ENCODE data around the gene SKIC8.

SKIC8 gene

GRCh38 chr15:78291052-78291451 is 8.4 kb downstream of the SKIC8 start:
- TF ChIP-seq FOXP2 (optimal IDR thresholded peaks at IDR 0.05; ENCODE audit: borderline replicate concordance, extremely low read depth, extremely low read length, insufficient read depth), result no peak
- no peak for TF ChIP-seq SIN3A (IDR thresholded peaks at IDR 0.05; ENCODE audit: borderline replicate concordance, insufficient read depth, low read length)
- no peak for TF ChIP-seq REST (IDR thresholded peaks at IDR 0.05; ENCODE audit: insufficient read depth in 1 of 2, low read depth in 2 of 2, low read length in 2 of 2)

GRCh38 chr15:78290222-78290621 is 9.2 kb downstream of the SKIC8 start:
- TF ChIP-seq POLR2AphosphoS5 (IDR thresholded peaks at IDR 0.05; ENCODE audit: low read depth, low read length) (no peak), SIN3A (IDR thresholded peaks at IDR 0.05; ENCODE audit: borderline replicate concordance, insufficient read depth, low read length) (no peak), TAF1 (IDR thresholded peaks at IDR 0.05; ENCODE audit: borderline replicate concordance, insufficient read depth, low read length) (no peak), FOXP2 (optimal IDR thresholded peaks at IDR 0.05; ENCODE audit: borderline replicate concordance, extremely low read depth, extremely low read length, insufficient read depth) (no peak), REST (IDR thresholded peaks at IDR 0.05; ENCODE audit: insufficient read depth in 1 of 2, low read depth in 2 of 2, low read length in 2 of 2) (no peak)

- TF ChIP-seq FOXP2 (optimal IDR thresholded peaks at IDR 0.05; ENCODE audit: borderline replicate concordance, extremely low read depth, extremely low read length, insufficient read depth) (no peak), SIN3A (IDR thresholded peaks at IDR 0.05; ENCODE audit: borderline replicate concordance, insufficient read depth, low read length) (no peak), REST (IDR thresholded peaks at IDR 0.05; ENCODE audit: insufficient read depth in 1 of 2, low read depth in 2 of 2, low read length in 2 of 2) (no peak), TAF1 (IDR thresholded peaks at IDR 0.05; ENCODE audit: borderline replicate concordance, insufficient read depth, low read length) (no peak), POLR2AphosphoS5 (IDR thresholded peaks at IDR 0.05; ENCODE audit: low read depth, low read length) (no peak)
Measured at GRCh38 chr15:78284758-78285157, 14.7 kb downstream of the SKIC8 start.

- TF ChIP-seq SIN3A (IDR thresholded peaks at IDR 0.05; ENCODE audit: borderline replicate concordance, insufficient read depth, low read length) (no peak), FOXP2 (optimal IDR thresholded peaks at IDR 0.05; ENCODE audit: borderline replicate concordance, extremely low read depth, extremely low read length, insufficient read depth) (no peak), TAF1 (IDR thresholded peaks at IDR 0.05; ENCODE audit: borderline replicate concordance, insufficient read depth, low read length) (no peak), REST (IDR thresholded peaks at IDR 0.05; ENCODE audit: insufficient read depth in 1 of 2, low read depth in 2 of 2, low read length in 2 of 2) (no peak), POLR2AphosphoS5 (IDR thresholded peaks at IDR 0.05; ENCODE audit: low read depth, low read length) (no peak)
Measured at GRCh38 chr15:78282324-78282723, 17.1 kb downstream of the SKIC8 start.

Data from PFSK-1 (cell line).